Measurements from ENCODE around the gene GPC5. TPM values are rescaled to one million over a fixed set of nuclear protein-coding genes. Genes with fewer than 3 reads are reported as not detected.
"Not testable (repeated sequence)": the region's sequence is repeated elsewhere in the genome, so short reads cannot be mapped to it uniquely, and the experiment has no call there.

The GPC5 gene
- total RNA-seq, 1 donor from 2014 or later: 0.13 TPM

GRCh38 chr13:92516878-92517277, 1118.5 kb downstream of the GPC5 start:
- DNase-seq (ENCODE audit: low spot score): not testable (repeated sequence)

- DNase-seq (ENCODE audit: low spot score): not testable (repeated sequence)
Measured at GRCh38 chr13:92518622-92519021, 1120.2 kb downstream of the GPC5 start.

DNA sequence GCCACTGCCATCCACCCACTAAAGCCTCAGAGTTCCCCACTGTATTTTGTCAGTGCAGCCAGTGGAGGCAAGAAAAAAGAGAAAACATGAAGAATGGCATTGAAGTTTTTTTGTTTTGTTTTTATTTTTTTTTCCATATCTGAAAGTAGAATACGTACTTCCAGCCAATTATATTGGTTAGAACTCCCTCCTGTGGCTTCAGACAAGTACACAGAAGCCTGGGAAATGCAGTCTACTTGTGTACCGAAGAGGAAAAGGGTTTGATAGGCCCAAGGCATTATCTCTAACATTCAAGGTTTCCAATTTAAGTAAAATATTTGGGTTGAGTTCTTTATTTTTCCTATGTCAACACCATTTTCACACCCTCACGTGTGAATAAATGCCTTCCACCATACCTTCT, 1131.9 kb downstream of the GPC5 start:
- no peak for DNase-seq (ENCODE audit: low spot score)

GRCh38 chr13:92535222-92536006, 1137.0 kb downstream of the GPC5 start:
- no peak for DNase-seq (ENCODE audit: low spot score)

GRCh38 chr13:92537471-92537870, 1139.0 kb downstream of the GPC5 start:
- DNase-seq (ENCODE audit: low spot score): no peak

DNA sequence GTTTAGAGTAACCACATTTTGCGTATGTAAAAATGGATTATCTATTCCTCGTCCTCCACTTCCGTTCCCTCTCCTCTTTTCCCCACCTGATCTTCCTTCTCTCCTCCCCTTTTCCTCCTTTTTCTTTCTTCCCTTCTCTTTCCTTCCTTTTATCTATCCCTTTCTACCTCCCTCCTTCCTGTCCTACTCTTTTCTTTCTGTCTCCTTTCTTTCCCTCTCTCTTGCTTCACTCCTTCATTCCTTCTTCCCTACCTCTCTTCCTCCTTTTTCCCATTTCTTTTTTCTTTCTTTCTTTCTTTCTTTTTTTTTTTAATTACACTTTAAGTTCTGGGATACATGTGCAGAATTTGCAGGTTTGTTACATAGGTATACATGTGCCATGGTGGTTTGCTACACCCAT, 1139.7 kb downstream of the GPC5 start:
- no peak for DNase-seq (ENCODE audit: low spot score)

- DNase-seq (ENCODE audit: low spot score): not testable (repeated sequence)
Measured at GRCh38 chr13:92539148-92539547, 1140.7 kb downstream of the GPC5 start.

DNA sequence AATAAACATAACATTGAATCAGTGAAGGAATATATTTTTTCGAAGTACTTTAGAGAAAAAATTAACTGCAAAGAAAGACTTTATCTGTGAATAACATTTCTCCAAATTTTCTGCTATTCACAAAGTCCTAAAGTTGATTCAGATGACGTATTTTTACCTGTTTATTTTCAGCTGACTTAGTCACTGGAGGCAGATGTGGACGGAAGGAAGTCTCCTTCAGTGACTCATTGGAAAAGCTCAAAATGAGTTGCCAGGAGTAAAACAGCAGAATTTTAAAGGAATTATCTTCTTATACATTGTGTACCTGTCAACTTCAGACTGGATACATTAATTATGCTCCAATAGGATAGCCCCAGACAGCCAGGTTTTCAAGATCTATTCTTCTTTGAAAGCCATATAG, 1148.8 kb downstream of the GPC5 start:
- DNase-seq (ENCODE audit: low spot score): no peak

GRCh38 chr13:92549276-92549675, 1150.9 kb downstream of the GPC5 start:
- no peak for DNase-seq (ENCODE audit: low spot score)

- no peak for DNase-seq (ENCODE audit: low spot score)
Measured at GRCh38 chr13:92553470-92554114, 1155.2 kb downstream of the GPC5 start.

DNA sequence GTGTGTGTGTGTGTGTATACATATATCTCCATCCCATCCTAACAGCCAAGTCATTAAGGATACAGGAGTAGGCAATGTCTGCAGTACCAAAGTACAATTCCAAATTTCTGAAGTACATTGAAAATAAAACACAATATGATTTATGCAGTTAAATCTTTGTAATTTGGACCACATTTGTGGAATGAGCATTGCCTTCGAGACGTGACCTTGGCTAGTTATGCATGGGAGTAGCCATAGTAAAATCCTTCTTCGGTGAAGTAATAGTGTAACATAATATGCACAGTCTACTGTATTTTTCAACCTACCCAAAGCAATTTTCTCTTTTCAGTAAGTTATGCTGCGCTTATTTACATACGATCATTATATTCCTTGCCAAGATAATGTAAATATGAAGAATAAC, 1162.5 kb downstream of the GPC5 start:
- no peak for DNase-seq (ENCODE audit: low spot score)

DNA sequence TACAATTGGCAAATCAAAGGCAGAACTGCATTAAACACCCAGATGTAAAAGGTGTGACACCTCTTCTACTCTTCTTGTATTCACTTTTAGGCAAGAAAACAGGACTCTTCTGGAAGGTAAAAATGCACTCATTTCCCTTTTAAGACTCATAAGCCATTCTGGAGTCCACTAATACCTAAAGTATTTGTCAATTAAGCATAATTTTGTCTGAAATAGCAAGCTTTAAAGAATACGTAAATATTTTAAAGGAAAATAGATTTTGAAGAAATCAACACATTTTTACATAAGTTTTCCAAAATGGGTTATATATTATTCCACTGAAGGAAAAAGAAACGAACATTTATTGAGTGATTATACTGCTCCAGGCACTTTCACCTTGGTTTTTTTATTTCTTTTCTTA, 1166.5 kb downstream of the GPC5 start:
- no peak for DNase-seq (ENCODE audit: low spot score)

- DNase-seq (ENCODE audit: low spot score): no peak
Measured at GRCh38 chr13:92566767-92567166, 1168.3 kb downstream of the GPC5 start.

GRCh38 chr13:92572190-92572589, 1173.8 kb downstream of the GPC5 start:
- DNase-seq (ENCODE audit: low spot score): no peak

DNA sequence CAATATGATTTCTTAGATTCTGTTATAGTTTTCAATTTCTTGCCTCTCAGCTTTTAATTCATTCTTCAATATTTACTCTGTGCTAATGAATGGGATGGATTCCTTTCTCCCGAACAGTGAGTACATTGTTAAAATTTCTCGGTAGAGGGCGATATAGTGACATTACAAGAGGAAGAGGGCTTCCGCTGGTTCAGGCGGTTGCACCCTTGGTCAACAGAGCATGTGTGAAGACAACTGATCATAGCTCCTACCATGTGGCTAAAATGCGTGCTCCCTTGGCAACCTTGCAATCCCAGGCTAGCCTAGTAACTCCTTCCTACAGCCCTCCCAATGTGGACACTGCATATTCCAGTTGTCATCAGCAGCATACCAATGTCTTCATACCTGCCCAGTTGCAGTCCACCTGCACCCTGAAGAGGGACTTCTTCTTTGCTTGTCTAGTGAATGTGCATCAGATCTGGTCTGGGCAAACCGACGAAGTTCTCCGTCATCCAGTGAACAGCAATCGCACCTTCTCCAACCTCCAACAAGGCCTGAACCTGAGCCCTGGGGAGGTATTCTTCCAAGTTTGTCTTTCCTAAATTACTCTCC, 1175.1 kb downstream of the GPC5 start:
- no peak for DNase-seq (ENCODE audit: low spot score)

- no peak for DNase-seq (ENCODE audit: low spot score)
Measured at GRCh38 chr13:92574499-92574898, 1176.1 kb downstream of the GPC5 start.

DNA sequence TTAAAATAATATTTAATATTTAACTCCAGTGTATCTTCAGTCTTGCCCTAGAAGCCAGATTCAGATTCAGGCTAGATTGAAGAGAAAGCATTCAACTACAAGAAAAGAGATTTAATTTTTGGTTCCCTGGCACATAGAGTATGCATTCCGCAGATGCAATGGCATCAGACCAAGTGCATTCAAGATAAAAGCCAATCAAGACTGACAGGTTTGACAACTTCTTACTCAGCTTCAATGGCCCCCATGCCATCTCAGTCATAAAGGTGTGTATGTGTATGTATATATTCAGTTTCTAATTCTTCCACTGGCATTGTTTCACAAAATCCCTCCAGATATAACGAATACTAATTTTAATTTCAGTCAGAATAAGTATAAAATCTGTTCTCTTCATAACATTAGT, 1177.4 kb downstream of the GPC5 start:
- no peak for DNase-seq (ENCODE audit: low spot score)

GRCh38 chr13:92578358-92578757, 1179.9 kb downstream of the GPC5 start:
- no peak for DNase-seq (ENCODE audit: low spot score)

- DNase-seq (ENCODE audit: low spot score): no peak
Measured at GRCh38 chr13:92589955-92590354, 1191.5 kb downstream of the GPC5 start.

DNA sequence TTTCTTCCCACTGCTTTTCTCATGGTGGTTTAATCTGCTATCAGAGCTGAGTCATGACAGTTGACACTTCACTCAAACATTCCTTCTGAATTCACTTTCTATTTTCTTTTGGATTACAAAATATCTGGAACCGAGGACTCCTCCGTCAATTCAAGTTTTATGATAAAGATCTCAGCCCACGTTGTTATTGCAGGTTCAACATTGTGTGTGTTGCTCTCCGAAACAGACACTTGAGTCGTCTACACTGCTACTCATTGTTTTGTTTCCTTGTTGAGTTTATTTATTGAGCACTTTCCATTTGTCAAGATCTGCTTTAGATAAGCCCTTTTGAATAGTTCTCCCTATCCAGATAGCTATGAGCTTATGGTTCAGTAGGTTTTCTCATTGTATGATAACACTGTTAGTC, 1192.1 kb downstream of the GPC5 start:
- no peak for DNase-seq (ENCODE audit: low spot score)

DNA sequence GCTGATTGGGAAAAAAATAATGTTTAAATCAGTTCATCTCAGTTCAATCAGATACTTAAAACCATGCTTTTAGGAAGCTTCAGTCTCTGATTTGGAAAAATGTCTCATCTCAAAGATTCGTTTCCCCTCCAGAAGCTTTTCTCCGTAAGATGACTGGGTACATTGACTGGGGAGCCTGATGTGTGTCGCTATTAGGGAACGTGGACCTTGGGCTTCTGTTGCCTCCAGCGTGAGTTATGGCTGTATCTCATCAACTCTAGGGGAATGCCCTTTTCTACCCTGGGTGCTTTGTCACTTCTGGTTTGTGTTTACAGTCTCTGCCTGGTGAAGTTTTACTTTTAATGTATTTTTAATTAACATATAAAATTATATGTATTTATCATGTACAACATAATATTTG, 1192.7 kb downstream of the GPC5 start:
- DNase-seq (ENCODE audit: low spot score): no peak

GRCh38 chr13:92592757-92593156, 1194.3 kb downstream of the GPC5 start:
- no peak for DNase-seq (ENCODE audit: low spot score)

GRCh38 chr13:92602560-92602959, 1204.1 kb downstream of the GPC5 start:
- no peak for DNase-seq (ENCODE audit: low spot score)
